IMR-90 (cell line): ENCODE measurements around the gene WBP11. TPM values are rescaled to one million over a fixed set of nuclear protein-coding genes. Genes with fewer than 3 reads are reported as not detected.

Experiments used
- ATAC-seq: fragments of 200-7000 bp; cut with Tn5 transposase; 2 replicates; pipeline ENCODE4 v1.9.1; 2020; ENCODE audit warnings: low read depth, mild to moderate bottlenecking, moderate library complexity
- BruUV-seq: library from RNA; stranded (reverse); fragments of 400-500 nt; replicated peaks from 2 replicates; lab custom pipeline; 2021; lab: Mats Ljungman, UMichigan
- CTCF ChIA-PET: fragments of 300-600 bp; formaldehyde crosslinking; extraction: SDS; loops from one replicate; lab custom pipeline; 2021; ENCODE audit warnings: antibody characterized with exemption; lab: Yijun Ruan, JAX
- POLR2A ChIA-PET: fragments of 300-600 bp; sonication (Branson Sonifier 250); formaldehyde crosslinking; loops from one replicate; lab custom pipeline; 2022; ENCODE audit warnings: antibody characterized with exemption; ENCODE audit not compliant: unreplicated experiment; lab: Charles Lee
- DNase-seq: peaks from one replicate; pipeline ENCODE4 v3.0.0; 2013
- H2AFZ ChIP-seq: replicated peaks from 2 replicates; pipeline ENCODE3; 2013; ENCODE audit warnings: low read length, mild to moderate bottlenecking; ENCODE audit not compliant: poor library complexity
- H2AK5ac ChIP-seq: 2 replicates; pipeline ENCODE4 v1.6.1; 2013; ENCODE audit warnings: low read depth, low read length, inconsistent platforms
- H2AK9ac ChIP-seq: replicated peaks from 2 replicates; pipeline ENCODE3; 2013; ENCODE audit warnings: mild to moderate bottlenecking, low read depth, low read length, moderate library complexity; ENCODE audit not compliant: poor library complexity
- H2BK120ac ChIP-seq: 2 replicates; pipeline ENCODE4 v1.6.1; 2013; ENCODE audit warnings: low read depth, low read length, inconsistent platforms
- H2BK15ac ChIP-seq: 3 replicates; pipeline ENCODE4 v1.6.1; 2013; ENCODE audit warnings: low read depth, low read length, inconsistent platforms
- H2BK20ac ChIP-seq: 2 replicates; pipeline ENCODE4 v1.6.1; 2013; ENCODE audit warnings: low read depth, mild to moderate bottlenecking, inconsistent platforms, low read length, moderate library complexity
- H2BK5ac ChIP-seq: 2 replicates; pipeline ENCODE4 v1.6.1; 2013; ENCODE audit warnings: mild to moderate bottlenecking, low read depth, low read length, inconsistent platforms; ENCODE audit not compliant: poor library complexity, severe bottlenecking
- H3K14ac ChIP-seq: replicated peaks from 2 replicates; pipeline ENCODE4 v1.6.1; 2013; ENCODE audit warnings: low read depth, low read length, inconsistent platforms
- H3K18ac ChIP-seq: 2 replicates; pipeline ENCODE4 v1.6.1; 2013; ENCODE audit warnings: low read depth, low read length, control low read depth
- H3K23ac ChIP-seq: 2 replicates; pipeline ENCODE4 v1.6.1; 2013; ENCODE audit warnings: low read depth, low read length, inconsistent platforms
- H3K27ac ChIP-seq: 2 replicates; pipeline ENCODE4 v1.5.1; 2013; ENCODE audit warnings: mild to moderate bottlenecking, control low read depth, low read length; ENCODE audit not compliant: insufficient read depth
- H3K27me3 ChIP-seq: 2 replicates; pipeline ENCODE4 v1.6.1; 2013; ENCODE audit warnings: low read length; ENCODE audit not compliant: control insufficient read depth, insufficient read depth
- H3K36me3 ChIP-seq: 2 replicates; pipeline ENCODE4 v1.6.1; 2013; ENCODE audit warnings: low read length, mixed read lengths; ENCODE audit not compliant: control insufficient read depth, insufficient read depth
- H3K4ac ChIP-seq: 2 replicates; pipeline ENCODE4 v1.6.1; 2013; ENCODE audit warnings: low read depth, low read length, inconsistent platforms
- H3K4me1 ChIP-seq: 2 replicates; pipeline ENCODE4 v1.6.1; 2013; ENCODE audit warnings: low read length, mixed read lengths; ENCODE audit not compliant: control insufficient read depth, insufficient read depth
- H3K4me2 ChIP-seq: 2 replicates; pipeline ENCODE4 v1.6.1; 2013; ENCODE audit warnings: low read depth, mild to moderate bottlenecking, control low read depth, low read length, moderate library complexity
- H3K4me3 ChIP-seq: 2 replicates; pipeline ENCODE4 v1.5.1; 2013; ENCODE audit warnings: low read depth, mild to moderate bottlenecking, control low read depth, low read length, moderate library complexity; ENCODE audit not compliant: insufficient read depth
- H3K56ac ChIP-seq: 2 replicates; pipeline ENCODE4 v1.6.1; 2013; ENCODE audit warnings: low read length, inconsistent platforms; ENCODE audit not compliant: insufficient read depth; ENCODE audit errors: extremely low read depth
- H3K79me1 ChIP-seq, 2 experiments: 2 replicates each; pipeline ENCODE4 v1.6.1; 2013; ENCODE audit warnings: low read length in 2 of 2, inconsistent platforms in 1 of 2, low read depth in 1 of 2
- H3K9ac ChIP-seq: 2 replicates; pipeline ENCODE4 v1.6.1; 2013; ENCODE audit warnings: low read depth, low read length, control low read depth
- H3K9me1 ChIP-seq: 2 replicates; pipeline ENCODE4 v1.6.1; 2013; ENCODE audit warnings: low read length, inconsistent platforms; ENCODE audit not compliant: insufficient read depth
- H3K9me3 ChIP-seq: 2 replicates; pipeline ENCODE4 v1.6.1; 2013; ENCODE audit warnings: low read length; ENCODE audit not compliant: control insufficient read depth, insufficient read depth
- H4K20me1 ChIP-seq: 2 replicates; pipeline ENCODE4 v1.6.1; 2013; ENCODE audit warnings: low read length, inconsistent platforms; ENCODE audit not compliant: insufficient read depth
- H4K5ac ChIP-seq: 2 replicates; pipeline ENCODE4 v1.6.1; 2013; ENCODE audit warnings: mild to moderate bottlenecking, low read depth, low read length, control low read depth
- H4K8ac ChIP-seq, 2 experiments: 2 replicates each; pipeline ENCODE4 v1.6.1; 2013; ENCODE audit warnings: low read depth in 2 of 2, low read length in 2 of 2, control low read depth in 1 of 2, inconsistent platforms in 1 of 2
- H4K91ac ChIP-seq: 2 replicates; pipeline ENCODE4 v1.6.1; 2013; ENCODE audit warnings: low read depth, low read length, inconsistent platforms; ENCODE audit not compliant: insufficient read depth
- BHLHE40 ChIP-seq: fragments of 150-350 bp; IDR thresholded peaks from 2 replicates; pipeline ENCODE4 v1.6.1; 2016; ENCODE audit warnings: mild to moderate bottlenecking, low read depth, low read length
- ELK1 ChIP-seq: fragments of 150-350 bp; IDR thresholded peaks from 2 replicates; pipeline ENCODE4 v1.6.1; 2016; ENCODE audit warnings: low read depth, mild to moderate bottlenecking, low read length, moderate library complexity, borderline replicate concordance
- MAFK ChIP-seq: IDR thresholded peaks from 2 replicates; pipeline ENCODE4 v1.6.1; 2012; ENCODE audit warnings: low read depth, low read length, improper control_type of control experiment
- POLR2A ChIP-seq: IDR thresholded peaks from 2 replicates; pipeline ENCODE4 v1.6.1; 2012; ENCODE audit warnings: mild to moderate bottlenecking, low read depth, low read length
- RAD21 ChIP-seq: IDR thresholded peaks from 2 replicates; pipeline ENCODE4 v1.6.1; 2012; ENCODE audit warnings: low read length, improper control_type of control experiment
- RCOR1 ChIP-seq: IDR thresholded peaks from 2 replicates; pipeline ENCODE4 v1.6.1; 2012; ENCODE audit warnings: mild to moderate bottlenecking, low read length, improper control_type of control experiment; ENCODE audit not compliant: insufficient replicate concordance
- SMC3 ChIP-seq: fragments of 150-350 bp; IDR thresholded peaks from 2 replicates; pipeline ENCODE4 v1.6.1; 2016; ENCODE audit warnings: low read depth, mild to moderate bottlenecking, antibody characterized with exemption, low read length, moderate library complexity
- WGBS, 2 experiments: methylation state at CpG; one replicate each; pipeline versions ENCODE4 v1.1.5 to v1.1.7; 2013; ENCODE audit warnings: missing lambda C conversion rate in 2 of 2; ENCODE audit not compliant: insufficient read length in 1 of 2; ENCODE audit errors: extremely low coverage in 2 of 2; 5-methylcytosine and 5-hydroxymethylcytosine counted together
- dilution Hi-C: fragments of 300-500 bp; cut with HindIII; formaldehyde crosslinking; loops from one replicate; pipeline ENCODE4 v1.14.3; 2018; ENCODE audit warnings: low sequenced_read_pairs; ENCODE audit not compliant: unreplicated experiment
- in situ Hi-C: fragments of 300-500 bp; cut with MboI; formaldehyde crosslinking; loops from 3 replicates; pipeline ENCODE4 v1.14.3; 2019; ENCODE audit warnings: low sequenced_read_pairs, inconsistent platforms, mixed read lengths
- intact Hi-C: fragments of 100-400 bp; cut with micrococcal nuclease; formaldehyde crosslinking; loops from 2 replicates; pipeline ENCODE4 v1.10.0; 2022
- polyA plus RNA-seq, 3 experiments: library from polyadenylated mRNA; depleted of rRNA; stranded (reverse); fragments of >200 nt; gene quantifications; 2 replicates each; pipeline ENCODE4 v1.2.3, GENCODE V29; 2012; ENCODE audit warnings: low replicate concordance in 1 of 3
- total RNA-seq: library from RNA; depleted of rRNA; stranded (reverse); fragments of >200 nt; gene quantifications from 2 replicates; pipeline ENCODE4 v1.2.3, GENCODE V29; 2012

Gene WBP11
- total and polyA plus RNA-seq, 2 of the 4 experiments (the other 2 are of a cell fraction), result 2.5 to 18.3 TPM

GRCh38 chr12:14846876-14847580 lies 43.8 kb upstream of the WBP11 start:
- Histone ChIP-seq H3K9me1 (no peaks in the 10 kb centered on the region), H3K4me1 (0 out of 2 replicates have a peak, but pooled peaks cover 2% of the 10 kb centered on the region), H3K56ac (no peak overlapping the region), H3K36me3 (no peaks in the 10 kb centered on the region), H2BK120ac (no peak overlapping the region), H4K5ac (no peak overlapping the region), H3K27me3 (no peaks in the 10 kb centered on the region), H3K27ac (no peak overlapping the region), H2BK5ac (no peak overlapping the region), H4K20me1 (no peaks in the 10 kb centered on the region), H3K9me3 (no peaks in the 10 kb centered on the region), H2BK15ac (no peak overlapping the region), H3K79me1 (no peaks in the 10 kb centered on the region), H3K9ac (no peak overlapping the region), H3K4me2 (no peak overlapping the region), H2AK5ac (no peak overlapping the region), H4K91ac (no peak overlapping the region), H4K8ac (no peak overlapping the region), H3K14ac (no peak overlapping the region), H3K23ac (no peak overlapping the region), H2AK9ac (no peak overlapping the region), H3K4ac (no peak overlapping the region), H2AFZ (no peak overlapping the region), H2BK20ac (no peak overlapping the region), H3K4me3 (no peak overlapping the region), H3K18ac (no peak overlapping the region)
- ChIA-PET CTCF (interaction anchor here (1.2 to 1.4 kb wide), 2 partner anchors 37 to 375 kb away, joined by 3 to 5 read pairs; no protein-coding TSS in a partner anchor), POLR2A (no interaction called here)
- BruUV-seq, result no TSS peak
- dilution Hi-C loops (no loop called here), intact Hi-C loops (loop anchor here (5.0 to 10.0 kb wide), 3 partner anchors 212 to 420 kb away; no protein-coding TSS in a partner anchor), in situ Hi-C loops (no loop called here)
- no CpG with 5 or more reads among the region's 4 CpGs for WGBS, 2 experiments
- DNase-seq (no peak), ATAC-seq (no peak)
- no peak for TF ChIP-seq RCOR1
- TF ChIP-seq MAFK, result no peak
- TF ChIP-seq ELK1, result no peak
- TF ChIP-seq SMC3, result no peak
- TF ChIP-seq RAD21, result no peak
- no peak for TF ChIP-seq POLR2A
- no peak for TF ChIP-seq BHLHE40
